ENCODE data around the gene ARSJ. TPM values are rescaled to one million over a fixed set of nuclear protein-coding genes. Genes with fewer than 3 reads are reported as not detected.

Gene ARSJ
- polyA plus RNA-seq, 1 donor (not counting 4 experiments of a cell fraction or from before 2014, with no cell fraction given) = 15.7 TPM

- Histone ChIP-seq H3K27me3 (ENCODE audit: control insufficient read depth, extremely low read depth, insufficient read depth, low read length) (no peaks in the 10 kb centered on the region), H2AFZ (ENCODE audit: control insufficient read depth, low read length) (no peak overlapping the region), H3K4me1 (ENCODE audit: control insufficient read depth, extremely low read depth, insufficient read depth, low read length) (no peaks in the 10 kb centered on the region), H3K79me2 (ENCODE audit: control insufficient read depth, insufficient read depth, low read length) (no peaks in the 10 kb centered on the region), H3K4me2 (ENCODE audit: control insufficient read depth, extremely low read depth, insufficient read depth, low read depth, low read length) (no peak overlapping the region), H3K4me3 (ENCODE audit: control insufficient read depth in 2 of 3, extremely low read depth in 1 of 3, insufficient read depth in 2 of 3, low read depth in 1 of 3, low read length in 3 of 3) (no peak overlapping the region), H3K9me1 (ENCODE audit: control insufficient read depth, extremely low read depth, insufficient read depth, low read length) (no peaks in the 10 kb centered on the region), H3K9me3 (ENCODE audit: control insufficient read depth, low read depth, low read length) (no peaks in the 10 kb centered on the region), H4K20me1 (ENCODE audit: control insufficient read depth, extremely low read depth, insufficient read depth, low read length) (no peaks in the 10 kb centered on the region), H3K36me3 (ENCODE audit: control insufficient read depth in 2 of 2, extremely low read depth in 1 of 2, insufficient read depth in 2 of 2, low read length in 2 of 2) (no peaks in the 10 kb centered on the region), H3K27ac (ENCODE audit: control insufficient read depth, insufficient read depth, low read length) (no peak overlapping the region), H3K9ac (ENCODE audit: control insufficient read depth, extremely low read depth, insufficient read depth, low read length) (no peak overlapping the region)
- TF ChIP-seq CTCF (optimal IDR thresholded peaks at IDR 0.05 in 1 of 3, IDR thresholded peaks at IDR 0.05 in 1 of 3, conservative IDR thresholded peaks at IDR 0.05 in 1 of 3; ENCODE audit: extremely low read depth in 1 of 3, insufficient read depth in 2 of 3, low read length in 3 of 3) = no peak
- DNase-seq (ENCODE audit: low read depth, low spot score) = no peak
- FAIRE-seq = no peak
- dilution Hi-C loops (cut with MboI; ENCODE audit: extremely low pct_ligation_motif_present, low sequenced_read_pairs) = no loop called here
These were observed 120.5 kb downstream of the ARSJ start for GRCh38 chr4:113858924-113859323.

GRCh38 chr4:113851816-113852215, 127.6 kb downstream of the ARSJ start:
- Histone ChIP-seq H3K9me3 (ENCODE audit: control insufficient read depth, low read depth, low read length) (no peaks in the 10 kb centered on the region), H3K9me1 (ENCODE audit: control insufficient read depth, extremely low read depth, insufficient read depth, low read length) (no peaks in the 10 kb centered on the region), H3K4me3 (ENCODE audit: control insufficient read depth in 2 of 3, extremely low read depth in 1 of 3, insufficient read depth in 2 of 3, low read depth in 1 of 3, low read length in 3 of 3) (no peak overlapping the region), H3K4me1 (ENCODE audit: control insufficient read depth, extremely low read depth, insufficient read depth, low read length) (no peaks in the 10 kb centered on the region), H3K27me3 (ENCODE audit: control insufficient read depth, extremely low read depth, insufficient read depth, low read length) (no peaks in the 10 kb centered on the region), H3K4me2 (ENCODE audit: control insufficient read depth, extremely low read depth, insufficient read depth, low read depth, low read length) (no peak overlapping the region), H3K27ac (ENCODE audit: control insufficient read depth, insufficient read depth, low read length) (no peak overlapping the region), H3K9ac (ENCODE audit: control insufficient read depth, extremely low read depth, insufficient read depth, low read length) (no peak overlapping the region), H4K20me1 (ENCODE audit: control insufficient read depth, extremely low read depth, insufficient read depth, low read length) (no peaks in the 10 kb centered on the region), H3K79me2 (ENCODE audit: control insufficient read depth, insufficient read depth, low read length) (no peaks in the 10 kb centered on the region), H2AFZ (ENCODE audit: control insufficient read depth, low read length) (no peak overlapping the region), H3K36me3 (ENCODE audit: control insufficient read depth in 2 of 2, extremely low read depth in 1 of 2, insufficient read depth in 2 of 2, low read length in 2 of 2) (no peaks in the 10 kb centered on the region)
- dilution Hi-C loops (cut with MboI; ENCODE audit: extremely low pct_ligation_motif_present, low sequenced_read_pairs) = no loop called here
- DNase-seq (ENCODE audit: low read depth, low spot score) = no peak
- TF ChIP-seq CTCF (optimal IDR thresholded peaks at IDR 0.05 in 1 of 3, IDR thresholded peaks at IDR 0.05 in 1 of 3, conservative IDR thresholded peaks at IDR 0.05 in 1 of 3; ENCODE audit: extremely low read depth in 1 of 3, insufficient read depth in 2 of 3, low read length in 3 of 3) (no peak), EZH2 (IDR thresholded peaks at IDR 0.05; ENCODE audit: low read length) (no peak)
- no peak for FAIRE-seq

Other genes starting within 250 kb of the ARSJ start
- 13.2 to 18.8 TPM (median 16.7 TPM) in 3 replicates for gene CAMK2D, start 217.9 kb downstream of the ARSJ start, polyA plus RNA-seq

Data from keratinocyte (primary cell).